Lung (tissue), 12 donors: Measurements from ENCODE around the gene HOXA6. TPM values are rescaled to one million over a fixed set of nuclear protein-coding genes. Genes with fewer than 3 reads are reported as not detected.

Source experiments
- ATAC-seq: fragments of 200-7000 bp; cut with Tn5 transposase; one replicate; pipeline ENCODE4 v1.9.1; 2020; ENCODE audit warnings: moderate number of reproducible peaks; ENCODE audit not compliant: insufficient read depth, low FRiP score
- DNase-seq, 3 donors: peaks; one replicate each; pipeline ENCODE4 v3.0.0-alpha.2; 2013 to 2017
- H3K27ac ChIP-seq, 2 donors: one replicate each; pipeline ENCODE4 v1.5.1; 2013; ENCODE audit warnings: mild to moderate bottlenecking in 2 of 2, moderate library complexity in 2 of 2, control low read depth in 1 of 2, inconsistent platforms in 1 of 2, low read depth in 1 of 2, low read length in 1 of 2
- H3K27me3 ChIP-seq, 3 donors: one replicate each; pipeline ENCODE4 v1.5.1; 2013; ENCODE audit warnings: low read length in 2 of 3; ENCODE audit not compliant: control insufficient read depth in 3 of 3, insufficient read depth in 3 of 3
- H3K36me3 ChIP-seq, 4 donors: one replicate each; pipeline ENCODE4 v1.5.1; 2013; ENCODE audit warnings: low read length in 4 of 4, mild to moderate bottlenecking in 1 of 4, moderate library complexity in 1 of 4; ENCODE audit not compliant: control insufficient read depth in 4 of 4, insufficient read depth in 4 of 4
- H3K4me1 ChIP-seq, 5 donors: one replicate each; pipeline ENCODE4 v1.5.1; 2013; ENCODE audit warnings: low read length in 5 of 5, mild to moderate bottlenecking in 2 of 5, moderate library complexity in 1 of 5; ENCODE audit not compliant: control insufficient read depth in 5 of 5, insufficient read depth in 5 of 5
- H3K4me3 ChIP-seq: one replicate; pipeline ENCODE4 v1.5.1; 2013; ENCODE audit warnings: mild to moderate bottlenecking, control low read depth, moderate library complexity
- H3K9ac ChIP-seq, 2 donors: one replicate each; pipeline ENCODE4 v1.5.1; 2013; ENCODE audit warnings: low read length in 2 of 2, control low read depth in 1 of 2; ENCODE audit not compliant: insufficient read depth in 1 of 2
- H3K9me3 ChIP-seq, 4 donors: one replicate each; pipeline ENCODE4 v1.5.1; 2013; ENCODE audit warnings: low read length in 3 of 4, mild to moderate bottlenecking in 1 of 4, moderate library complexity in 1 of 4; ENCODE audit not compliant: control insufficient read depth in 4 of 4, insufficient read depth in 3 of 4
- CTCF ChIP-seq: IDR thresholded peaks from 2 replicates; pipeline ENCODE4 v1.5.1; 2012; ENCODE audit warnings: mild to moderate bottlenecking; ENCODE audit errors: control extremely low read depth, extremely low read depth
- WGBS, 2 donors: extraction: QIAGEN DNeasy Blood & Tissue Kit; methylation state at CpG; one replicate each; pipeline ENCODE4 v1.1.7; 2013; 5-methylcytosine and 5-hydroxymethylcytosine counted together
- polyA plus RNA-seq, 2 donors: library from polyadenylated mRNA; stranded (reverse); fragments of 200-250 nt; gene quantifications; one replicate each; pipeline ENCODE4 v1.2.1, GENCODE V29; 2013
- total RNA-seq, 2 donors: library from RNA; depleted of rRNA in 1 of 2; stranded (reverse); fragments of >200 nt in 1 of 2; gene quantifications; one replicate each; pipeline ENCODE4 v1.2.1, GENCODE V29; 2014 to 2021
- donor health status: control.
- donor health status: control.
- donor health status: Bipolar disorder and iron deficiency.
- donor health status: healthy.
- donor health status: DM: yes; HTN: yes; CAD: no.

The HOXA6 gene
- total and polyA plus RNA-seq, 4 donors: 0.49 to 7.7 (median 2.8) TPM

GRCh38 chr7:27189295-27189996 is 41.9 kb upstream of the HOXA6 start:
- no peak overlapping the region for H3K27ac ChIP-seq
- peaks cover 0 to 12% (median 0%) of the 10 kb centered on the region in 4 donors for H3K9me3 ChIP-seq
- H3K9ac ChIP-seq: no peak overlapping the region
- peak in 1 of 3 donors; percentile 16 for DNase-seq
- peaks cover 3 to 98% (median 93%) of the 10 kb centered on the region in 3 donors for H3K27me3 ChIP-seq
- H3K4me1 ChIP-seq: peaks cover 0 to 32% (median 16%) of the 10 kb centered on the region in 5 donors
- TF ChIP-seq CTCF: no peak
- no peaks in the 10 kb centered on the region for H3K36me3 ChIP-seq
- 12 to 18% methylated on average over 22 of the region's 22 CpGs for WGBS, 2 donors
- H3K4me3 ChIP-seq: no peak overlapping the region
- ATAC-seq: no peak

GRCh38 chr7:27188386-27189294 is 41.1 kb upstream of the HOXA6 start:
- H3K27me3 ChIP-seq: peaks cover 3 to 97% (median 91%) of the 10 kb centered on the region in 3 donors
- H3K4me3 ChIP-seq: no peak overlapping the region
- no peaks in the 10 kb centered on the region for H3K36me3 ChIP-seq
- H3K27ac ChIP-seq: no peak overlapping the region
- TF ChIP-seq CTCF: no peak
- peaks cover 0 to 12% (median 0%) of the 10 kb centered on the region in 4 donors for H3K9me3 ChIP-seq
- H3K9ac ChIP-seq: no peak overlapping the region
- H3K4me1 ChIP-seq: peaks cover 0 to 34% (median 21%) of the 10 kb centered on the region in 5 donors
- ATAC-seq (peak; percentile 6), DNase-seq (peak in 2 of 3 donors; percentile 46 to 47)
- 3 to 8% methylated on average over 44 to 49 of the region's 49 CpGs for WGBS, 2 donors

- WGBS, 2 donors: 6 to 7% methylated on average over 45 to 46 of the region's 46 CpGs
- Histone ChIP-seq H3K9ac (no peak overlapping the region), H3K9me3 (peaks cover 0 to 12% (median 0%) of the 10 kb centered on the region in 4 donors), H3K27ac (no peak overlapping the region), H3K36me3 (no peaks in the 10 kb centered on the region), H3K27me3 (peaks cover 3 to 97% (median 94%) of the 10 kb centered on the region in 3 donors), H3K4me1 (peaks cover 0 to 30% (median 17%) of the 10 kb centered on the region in 5 donors), H3K4me3 (no peak overlapping the region)
- peak in 1 of 3 donors; percentile 15 for DNase-seq
- ATAC-seq: no peak
- no peak for TF ChIP-seq CTCF
Measured at GRCh38 chr7:27187475-27188385, 40.2 kb upstream of the HOXA6 start.
